NCI-H187 (cell line): ENCODE data around the gene TIGD3.
"Not testable (repeated sequence)": the region's sequence is repeated elsewhere in the genome, so short reads cannot be mapped to it uniquely, and the experiment has no call there.

ENCODE experiments used
- DNase-seq, 2 experiments: peaks; one replicate each; lab custom pipeline; 2025; lab: John Stamatoyannopoulos, UW

The TIGD3 gene

DNA sequence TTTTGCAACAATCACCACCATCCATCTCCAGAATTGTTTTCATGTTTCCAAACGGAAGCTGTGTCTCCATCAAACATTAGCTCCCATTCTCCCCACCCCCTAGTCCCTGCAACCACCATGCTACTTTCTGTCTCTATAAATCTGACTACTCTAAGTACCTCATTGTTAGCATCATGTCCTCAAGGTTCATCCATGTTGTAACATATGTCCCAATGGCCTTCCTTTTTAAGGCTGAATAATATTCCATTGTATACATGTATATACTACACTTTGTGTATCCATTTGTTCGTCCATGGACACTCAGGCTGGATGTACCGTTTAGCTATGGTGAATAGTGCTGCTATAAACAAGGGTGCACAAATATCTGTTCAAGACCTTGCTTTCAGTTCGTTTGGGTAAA lies 29.1 kb upstream of the TIGD3 start:
- no peak for DNase-seq

DNA sequence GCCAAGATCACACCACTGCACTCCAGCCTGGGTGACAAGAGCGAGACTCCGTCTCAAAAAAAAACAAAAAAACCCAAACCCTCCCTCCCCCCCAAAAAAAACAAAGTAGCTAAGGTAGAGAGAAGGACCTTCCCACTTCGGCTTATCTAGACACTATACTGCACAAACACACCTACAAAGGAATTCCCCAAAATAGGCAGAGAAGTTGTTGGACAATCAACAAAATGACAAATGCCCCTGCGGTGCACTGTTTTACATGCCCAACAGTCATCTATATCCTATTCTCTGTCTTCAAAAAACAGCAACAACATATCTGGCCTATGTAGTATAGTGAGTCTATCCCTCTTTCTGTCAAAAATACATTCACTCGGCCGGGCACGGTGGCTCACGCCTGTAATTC lies 27.5 kb upstream of the TIGD3 start:
- DNase-seq, result no peak

DNA sequence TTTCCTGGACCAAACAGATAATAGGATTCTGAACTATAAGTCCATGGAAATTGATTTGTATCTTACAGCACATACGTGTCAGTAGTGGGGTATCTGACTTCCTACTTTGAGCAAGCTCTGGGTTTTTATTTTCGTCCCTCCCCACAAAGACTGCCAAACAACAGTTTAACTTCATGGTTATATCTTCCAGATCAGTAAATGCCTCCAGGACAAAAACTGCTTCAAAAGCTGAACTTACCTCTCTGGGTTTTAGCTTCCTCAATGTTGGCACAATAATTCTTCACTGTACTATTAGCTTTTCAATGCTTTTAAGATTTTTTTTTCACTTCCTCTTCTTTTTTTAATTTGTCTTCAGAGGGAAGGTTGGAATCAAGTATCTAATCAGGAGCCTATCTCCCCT lies 25.1 kb upstream of the TIGD3 start:
- no peak for DNase-seq

DNA sequence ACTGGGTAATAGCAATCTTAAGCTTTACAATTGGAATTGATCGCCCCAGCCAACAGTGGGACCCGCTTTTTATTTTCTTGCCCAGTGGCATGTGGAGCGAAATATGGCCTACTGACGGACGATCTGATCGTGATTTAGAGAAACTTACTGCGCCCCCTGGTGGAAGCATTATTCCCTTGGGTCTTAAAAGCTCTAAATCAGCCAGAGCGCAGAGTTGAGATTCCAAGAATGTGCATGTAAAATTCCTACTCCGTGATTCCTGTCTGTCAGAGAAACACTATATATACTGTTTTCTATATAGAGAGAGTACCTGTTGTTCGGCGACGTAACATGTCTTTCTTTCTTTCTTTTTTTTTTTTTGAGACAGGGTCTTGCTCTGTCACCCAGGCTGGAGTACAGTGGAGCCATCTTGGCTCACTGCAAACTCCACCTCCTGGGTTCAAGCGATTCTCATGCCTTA lies 24.6 kb upstream of the TIGD3 start:
- peak; percentile 58 to 81 for DNase-seq

DNA sequence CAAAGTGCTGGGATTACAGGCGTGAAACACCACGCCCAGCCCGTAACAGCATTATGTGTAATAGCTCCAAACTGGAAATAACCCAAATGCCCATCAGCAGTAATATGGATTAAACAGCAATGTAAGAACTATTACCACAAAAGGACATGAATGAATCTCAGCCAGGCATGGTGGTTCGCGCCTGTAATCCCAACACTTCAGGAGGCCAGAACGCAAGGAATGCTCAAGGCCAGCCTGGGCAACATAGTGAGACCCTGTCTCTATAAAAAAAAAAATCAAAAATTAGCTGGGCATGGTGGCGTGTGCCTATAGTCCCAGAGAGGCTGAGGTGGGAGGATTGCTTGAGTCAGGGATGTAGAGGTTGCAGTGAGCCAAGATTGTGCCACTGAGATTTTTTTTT lies 24.0 kb upstream of the TIGD3 start:
- no peak for DNase-seq

DNA sequence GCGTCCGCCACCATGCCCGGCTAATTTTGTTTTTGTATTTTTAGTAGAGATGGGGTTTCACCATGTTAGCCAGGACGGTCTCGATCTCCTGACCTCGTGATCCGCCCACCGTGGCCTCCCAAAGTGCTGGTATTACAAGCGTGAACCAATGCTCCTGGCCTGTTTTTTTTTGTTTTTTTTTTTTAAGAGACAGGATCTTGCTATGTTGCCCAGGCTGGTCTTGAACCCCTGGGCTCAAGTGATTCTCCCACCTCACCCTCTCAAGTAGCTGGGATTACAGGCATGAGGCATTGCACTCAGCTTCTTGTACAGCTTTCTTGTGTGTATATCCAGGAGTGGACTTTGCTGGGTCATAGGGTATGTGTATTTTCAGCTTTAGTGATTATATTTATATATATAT lies 22.0 kb upstream of the TIGD3 start:
- not testable (repeated sequence) for DNase-seq

DNA sequence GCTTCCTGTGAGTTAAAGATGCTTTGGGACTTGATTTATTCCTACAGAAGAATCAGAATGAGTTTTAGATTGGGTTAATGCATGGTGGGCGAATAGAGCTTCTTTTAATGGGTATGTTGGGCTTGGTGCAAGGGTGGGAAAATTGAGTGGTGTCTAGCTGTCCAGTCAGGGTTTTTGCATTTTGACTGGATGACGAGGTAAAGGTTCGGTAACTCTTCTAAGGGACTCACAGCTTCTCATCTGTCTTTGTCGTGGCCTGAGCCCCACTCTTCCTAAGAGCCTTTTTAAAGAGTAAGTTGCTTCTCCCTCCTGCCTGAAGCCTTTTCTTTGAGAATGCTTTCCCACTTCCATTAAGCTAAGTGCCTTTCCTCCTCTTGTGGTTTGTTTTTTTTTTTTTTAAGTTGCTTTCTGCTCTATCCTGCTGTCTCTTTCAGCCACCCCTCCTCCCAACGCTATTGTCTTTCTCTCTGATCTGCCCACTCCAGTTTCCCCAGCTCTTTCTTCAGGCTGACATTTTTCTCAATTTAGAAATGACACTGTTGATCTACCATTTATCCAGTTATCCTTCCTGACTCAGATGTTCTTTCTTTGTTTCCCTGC lies 19.8 kb upstream of the TIGD3 start:
- peak; percentile 38 to 60 for DNase-seq

DNA sequence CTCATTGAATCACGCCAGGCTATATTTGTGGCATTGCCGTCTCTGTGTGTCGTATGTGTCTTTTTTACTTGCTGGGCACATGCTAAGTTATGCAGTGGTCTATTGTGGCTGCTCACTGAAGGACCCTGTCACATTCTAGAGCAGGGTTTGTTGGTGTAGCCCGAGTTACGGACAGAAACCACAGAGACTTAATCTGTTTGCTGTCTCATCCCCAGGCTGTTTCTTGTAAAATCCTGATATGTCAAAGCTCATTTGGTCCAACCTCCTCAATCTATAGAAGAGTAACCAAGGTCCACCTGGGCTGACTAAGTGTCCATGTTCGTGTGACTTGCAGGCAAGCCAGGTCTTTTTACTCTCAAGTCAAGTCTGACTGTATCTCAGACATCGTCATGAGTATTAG lies 15.9 kb upstream of the TIGD3 start:
- DNase-seq, result no peak

DNA sequence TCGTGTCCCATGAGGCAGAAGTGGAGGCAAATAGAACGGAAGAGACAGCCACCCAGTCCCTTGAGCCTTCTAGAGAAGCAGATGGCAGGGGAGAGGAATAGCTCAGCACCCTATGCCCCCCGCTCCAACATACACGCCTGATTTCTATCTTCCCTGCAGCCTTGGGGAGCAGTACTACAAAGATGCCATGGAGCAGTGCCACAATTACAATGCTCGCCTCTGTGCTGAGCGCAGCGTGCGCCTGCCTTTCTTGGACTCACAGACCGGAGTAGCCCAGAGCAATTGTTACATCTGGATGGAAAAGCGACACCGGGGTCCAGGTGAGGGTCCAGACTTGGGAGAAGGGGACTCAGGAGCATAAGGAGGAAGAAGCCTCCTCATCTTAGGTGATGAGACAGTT lies 14.3 kb upstream of the TIGD3 start:
- DNase-seq, result no peak

DNA sequence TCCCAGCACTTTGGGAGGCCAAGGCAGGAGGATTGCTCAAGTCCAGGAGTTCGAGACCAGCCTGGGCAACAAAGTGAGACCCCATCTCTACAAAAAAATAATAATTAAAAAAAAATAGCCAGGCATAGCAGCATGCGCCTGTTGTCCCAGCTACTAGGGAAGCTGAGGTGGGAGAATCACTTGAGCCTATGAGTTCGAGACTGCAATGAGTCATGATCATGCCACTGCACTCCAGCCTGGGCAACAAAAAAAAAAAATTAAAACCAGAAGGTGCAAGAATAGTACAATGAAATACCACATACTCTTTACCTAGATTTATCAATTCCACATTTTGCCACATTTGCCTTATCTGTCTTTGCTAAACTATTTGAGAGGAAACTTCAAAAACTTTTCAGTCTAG lies 12.7 kb upstream of the TIGD3 start:
- DNase-seq, result no peak

DNA sequence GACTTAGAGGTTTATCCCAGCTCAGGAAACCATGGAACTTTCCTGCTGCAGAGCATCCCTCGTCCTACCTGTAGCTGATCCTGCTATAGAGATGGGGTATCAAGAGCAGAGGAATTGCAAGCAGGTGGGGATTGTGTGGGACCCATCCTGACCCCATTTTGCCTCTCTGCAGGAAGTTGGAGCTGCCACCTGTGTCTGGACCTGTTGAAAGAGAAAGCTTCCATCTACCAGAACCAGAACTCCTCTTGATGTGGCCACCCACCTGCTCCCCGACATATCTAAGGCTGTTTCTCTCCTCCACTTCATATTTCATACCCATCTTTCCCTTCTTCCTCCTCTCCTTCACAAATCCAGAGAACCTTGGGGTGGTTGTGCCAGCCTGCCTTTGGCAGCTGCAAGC lies 3.0 kb upstream of the TIGD3 start:
- no peak for DNase-seq

DNA sequence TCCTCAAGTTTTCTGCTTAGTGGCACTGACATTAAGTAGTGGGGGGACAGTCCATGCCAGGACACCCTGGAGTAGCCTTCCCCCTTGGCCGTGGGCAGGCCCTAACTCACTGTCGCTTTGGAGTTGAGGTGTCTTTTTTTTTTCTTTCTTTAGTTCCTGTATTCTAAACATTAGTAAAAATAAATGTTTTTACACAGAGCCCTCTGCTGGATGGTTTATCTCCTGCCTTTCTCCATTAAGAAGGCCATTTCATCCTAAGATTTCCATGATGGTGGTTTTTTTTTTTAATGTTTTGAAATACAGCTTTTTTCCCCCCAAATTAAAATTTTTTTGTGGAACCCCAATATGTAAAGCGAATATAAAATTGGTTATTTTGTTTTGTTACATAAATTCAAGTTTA lies 1.8 kb upstream of the TIGD3 start:
- DNase-seq, result no peak

DNA sequence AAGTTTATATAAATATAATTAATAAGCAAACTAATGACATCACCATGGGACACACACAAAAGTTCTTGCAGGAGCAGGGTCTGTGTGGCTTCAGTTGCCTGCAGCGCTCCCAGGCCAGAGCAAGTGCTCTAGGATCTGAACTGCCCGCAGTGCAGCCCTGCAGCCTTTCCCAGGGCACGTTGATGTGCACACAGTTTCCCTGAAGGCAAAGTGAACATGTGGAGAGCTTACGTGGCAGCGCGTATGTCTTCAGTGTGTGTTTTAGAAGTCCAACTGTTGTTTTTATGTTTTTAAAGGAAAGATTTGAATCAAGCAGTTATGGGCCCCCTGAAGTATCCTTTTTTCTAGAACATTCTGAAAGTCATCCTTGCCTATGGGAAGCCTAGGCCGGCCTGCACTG lies 1.2 kb upstream of the TIGD3 start:
- DNase-seq, result no peak

DNA sequence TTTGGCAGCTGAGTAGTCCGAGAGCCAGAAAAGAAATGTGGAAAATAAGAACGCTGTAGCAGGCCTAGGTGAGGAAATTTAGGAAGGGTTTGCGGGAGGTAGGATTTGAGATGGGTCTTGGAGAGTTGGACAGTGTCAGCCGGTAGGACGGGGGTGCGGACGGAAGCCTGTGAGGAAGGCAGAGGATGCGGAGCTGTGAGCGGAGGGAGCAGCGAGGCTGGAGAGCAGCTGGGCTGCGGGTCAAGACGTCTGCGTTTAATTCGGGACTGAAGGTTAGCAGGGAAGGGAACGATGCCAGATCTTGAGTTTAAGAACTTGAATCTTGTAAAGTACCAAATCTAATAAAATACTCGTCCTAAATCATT lies 669 bp upstream of the TIGD3 start:
- no peak for DNase-seq

DNA sequence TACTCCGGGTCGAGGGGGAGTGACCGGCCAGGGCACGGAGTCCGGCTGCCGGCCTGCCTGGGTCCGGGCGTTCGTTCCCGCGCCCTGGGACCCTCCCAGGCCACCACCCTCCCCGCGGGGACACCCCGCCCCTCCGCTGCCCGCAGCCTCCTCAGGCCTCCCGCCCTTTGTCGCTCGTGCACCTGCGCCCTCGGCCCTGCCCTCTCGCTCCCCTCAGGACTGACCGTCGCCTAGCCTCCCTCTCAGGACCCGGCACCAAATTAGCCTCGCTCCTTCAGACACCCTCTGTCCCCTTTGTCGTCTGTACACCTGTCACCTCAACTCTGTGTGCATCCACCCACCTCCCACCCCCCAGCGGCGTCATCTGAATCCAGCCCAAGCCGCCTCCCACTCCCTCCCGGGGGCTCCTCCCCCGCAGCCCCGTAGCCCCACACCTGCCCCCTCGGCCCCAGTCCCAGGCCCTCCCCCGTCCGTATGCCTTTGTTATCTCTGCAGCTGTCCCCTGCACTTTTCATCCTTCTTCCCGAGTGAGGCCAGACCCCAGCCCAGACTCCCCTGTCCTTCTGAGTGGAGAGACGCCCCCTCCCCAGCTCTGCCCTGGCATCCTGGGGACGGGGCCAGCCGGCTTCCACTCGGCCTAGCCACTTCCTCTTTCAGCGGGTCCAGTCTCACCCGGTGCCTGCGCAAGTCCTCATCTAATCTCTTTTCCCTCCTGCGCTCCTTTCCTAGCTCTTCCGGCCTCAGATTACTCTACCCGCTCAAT lies 643 bp downstream of the TIGD3 start:
- DNase-seq, result peak; percentile 10 to 62

DNA sequence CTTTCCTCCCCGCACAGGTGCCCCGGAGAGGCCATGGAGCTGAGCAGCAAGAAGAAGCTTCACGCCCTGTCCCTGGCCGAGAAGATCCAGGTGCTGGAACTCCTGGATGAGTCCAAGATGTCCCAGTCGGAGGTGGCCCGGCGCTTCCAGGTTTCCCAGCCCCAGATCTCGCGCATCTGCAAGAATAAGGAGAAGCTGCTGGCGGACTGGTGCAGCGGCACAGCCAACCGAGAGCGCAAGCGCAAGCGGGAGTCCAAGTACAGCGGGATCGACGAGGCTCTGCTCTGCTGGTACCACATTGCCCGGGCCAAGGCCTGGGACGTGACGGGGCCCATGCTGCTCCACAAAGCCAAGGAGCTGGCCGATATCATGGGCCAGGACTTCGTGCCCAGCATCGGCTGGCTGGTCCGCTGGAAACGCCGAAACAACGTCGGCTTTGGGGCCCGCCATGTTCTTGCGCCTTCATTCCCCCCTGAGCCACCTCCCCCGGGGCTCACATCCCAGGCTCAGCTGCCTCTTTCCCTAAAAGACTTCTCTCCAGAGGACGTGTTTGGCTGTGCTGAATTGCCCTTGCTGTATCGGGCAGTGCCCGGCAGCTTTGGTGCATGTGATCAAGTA lies 1.3 kb downstream of the TIGD3 start:
- no peak for DNase-seq

DNA sequence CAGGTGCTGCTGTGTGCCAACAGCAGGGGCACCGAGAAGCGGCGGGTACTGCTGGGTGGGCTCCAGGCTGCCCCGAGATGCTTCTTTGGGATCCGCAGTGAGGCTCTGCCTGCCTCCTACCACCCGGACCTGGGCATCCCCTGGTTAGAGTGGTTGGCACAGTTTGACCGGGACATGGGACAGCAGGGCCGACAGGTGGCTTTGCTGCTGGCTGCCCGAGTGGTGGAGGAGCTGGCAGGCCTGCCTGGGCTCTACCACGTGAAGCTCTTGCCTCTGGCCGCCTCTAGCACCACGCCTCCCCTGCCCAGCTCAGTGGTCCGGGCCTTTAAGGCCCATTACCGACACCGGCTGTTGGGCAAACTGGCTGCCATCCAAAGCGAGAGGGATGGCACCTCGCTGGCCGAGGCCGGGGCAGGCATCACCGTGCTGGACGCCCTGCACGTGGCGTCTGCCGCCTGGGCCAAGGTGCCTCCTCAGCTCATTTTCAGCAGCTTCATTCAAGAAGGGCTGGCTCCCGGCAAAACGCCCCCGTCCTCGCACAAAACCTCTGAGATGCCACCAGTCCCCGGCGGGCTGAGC lies 1.9 kb downstream of the TIGD3 start:
- no peak for DNase-seq

DNA sequence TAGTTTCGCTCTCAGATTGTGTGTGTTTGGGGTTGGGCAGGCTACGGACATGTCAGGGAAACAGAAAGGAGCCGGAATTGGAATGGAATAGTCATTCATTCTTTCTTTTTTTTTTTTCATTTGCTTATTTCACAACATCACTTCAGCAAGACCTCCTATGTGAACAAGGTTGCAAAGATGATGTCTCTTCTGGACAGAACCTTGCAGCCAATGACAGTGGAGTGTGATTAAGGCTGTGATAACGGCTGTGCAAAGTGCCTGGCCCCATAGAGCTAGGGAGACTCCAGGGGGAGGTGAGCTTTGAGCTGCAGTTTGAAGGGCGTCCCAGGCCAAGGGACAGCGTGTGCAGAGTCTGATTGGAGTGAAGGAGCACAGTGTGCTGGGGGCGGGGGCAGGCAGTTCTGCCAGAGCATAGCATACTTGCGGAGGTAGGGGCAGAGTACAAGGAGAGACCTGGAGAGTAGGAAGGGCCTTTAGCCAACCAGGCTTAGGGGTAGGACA lies 3.4 kb downstream of the TIGD3 start:
- DNase-seq, result no peak

DNA sequence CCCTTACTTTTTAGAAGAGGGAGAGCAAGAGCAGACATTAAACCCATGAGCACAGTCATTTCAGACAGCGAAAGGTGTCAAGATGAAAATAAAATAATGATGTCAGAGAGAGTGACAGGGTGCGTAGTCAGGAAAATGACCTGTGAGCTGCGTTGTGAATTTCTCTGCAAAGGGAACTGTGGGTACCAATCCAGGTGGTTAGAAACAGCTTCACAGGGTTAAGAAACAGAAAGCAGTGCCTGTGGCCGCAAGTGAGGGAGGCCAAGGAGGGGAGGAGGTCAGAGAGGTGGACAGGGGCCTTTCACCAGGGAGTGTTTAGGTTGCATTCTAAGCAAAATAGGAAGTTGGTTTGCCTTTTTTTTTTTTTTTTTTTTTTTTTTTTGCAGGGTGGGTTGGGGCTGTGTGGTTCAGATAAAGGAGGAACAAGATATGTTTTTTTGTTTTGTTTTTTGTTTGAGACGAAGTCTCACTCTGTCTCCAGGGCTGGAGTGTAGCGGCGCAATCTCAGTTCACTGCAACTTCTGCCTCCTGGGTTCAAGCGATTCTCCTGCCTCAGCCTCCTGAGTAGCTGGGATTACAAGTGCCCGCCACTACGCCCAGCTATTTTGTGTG lies 7.9 kb downstream of the TIGD3 start:
- DNase-seq, result no peak

DNA sequence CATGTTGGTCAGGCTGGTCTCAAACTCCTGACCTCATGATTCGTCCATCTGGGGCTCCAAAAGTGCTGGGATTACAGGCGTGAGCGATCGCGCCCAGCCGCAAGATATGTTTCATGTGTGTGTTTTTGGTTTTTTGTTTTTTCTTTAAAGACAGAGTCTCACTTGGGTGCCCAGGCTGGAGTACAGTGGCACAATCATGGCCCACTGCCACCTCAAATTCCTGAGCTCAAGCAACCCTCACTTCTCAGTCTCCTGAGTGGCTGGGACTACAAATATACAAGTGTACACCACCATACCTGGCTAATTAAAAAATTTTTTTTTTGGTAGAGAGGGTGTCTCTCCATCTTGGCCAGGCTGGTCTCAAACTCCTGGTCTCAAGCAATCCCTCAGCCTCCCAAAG lies 8.4 kb downstream of the TIGD3 start:
- no peak for DNase-seq

DNA sequence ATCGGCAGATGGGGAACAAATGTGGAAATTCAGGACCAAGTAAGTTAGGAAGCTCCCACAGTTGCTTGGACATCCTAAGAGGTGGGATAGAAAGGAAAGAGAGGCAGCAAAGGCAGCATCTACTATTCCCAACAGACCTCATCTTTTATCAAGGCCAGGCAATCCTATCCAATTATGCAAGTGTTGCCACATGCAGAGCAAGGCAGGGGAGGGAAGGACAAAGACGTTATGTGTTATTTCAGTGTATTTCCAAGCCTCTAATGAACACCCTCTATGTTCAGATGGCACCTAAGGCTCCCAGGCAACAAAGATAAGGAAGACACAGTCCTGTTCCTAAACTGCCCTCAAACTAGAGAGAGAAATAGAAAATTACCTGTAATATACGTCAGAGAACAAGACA lies 9.2 kb downstream of the TIGD3 start:
- no peak for DNase-seq

DNA sequence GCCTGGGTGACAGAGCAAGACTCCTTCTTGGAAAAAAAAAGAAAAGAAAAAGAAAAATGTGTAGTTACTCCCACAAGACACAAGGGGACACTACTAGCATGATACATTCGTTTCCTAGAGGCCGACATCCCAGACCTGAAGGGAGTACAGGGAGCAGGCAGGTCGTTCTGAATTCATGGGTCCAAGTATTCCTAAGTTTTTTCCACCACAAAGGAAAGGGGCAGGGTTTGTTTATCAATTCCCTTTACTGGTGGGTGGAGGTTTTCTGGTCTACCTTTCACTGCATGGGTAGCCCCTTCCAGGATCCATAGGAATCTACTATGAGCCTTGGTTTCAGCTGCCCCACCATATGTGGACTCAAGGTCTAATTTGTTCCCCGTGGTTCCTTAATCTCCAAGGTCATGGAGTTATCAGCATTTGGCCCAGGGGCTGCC lies 11.8 kb downstream of the TIGD3 start:
- DNase-seq, result peak in 1 of 2 experiments; percentile 56

DNA sequence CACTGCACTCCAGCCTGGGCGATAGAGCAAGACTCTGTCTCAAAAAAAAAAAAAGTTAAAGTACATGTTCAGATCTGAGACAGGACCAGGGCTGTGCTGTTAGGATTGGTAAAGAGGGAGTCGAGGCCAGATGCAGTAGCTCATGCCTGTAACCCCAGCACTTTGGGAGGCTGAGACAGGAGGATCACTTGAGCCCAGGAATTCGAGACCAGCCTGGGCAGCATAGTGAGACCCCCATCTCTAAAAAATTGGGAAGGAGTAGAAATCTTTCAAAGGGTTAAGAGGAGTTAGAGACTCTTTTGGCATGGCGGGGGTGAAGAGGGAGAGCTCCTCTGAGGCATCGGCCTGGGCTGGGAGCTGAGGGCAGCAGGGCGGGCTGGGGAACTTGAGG lies 16.1 kb downstream of the TIGD3 start:
- DNase-seq, result no peak
